Glutamatergic neuron (in vitro differentiated cells): ENCODE results near the gene SHOX. TPM values are rescaled to one million over a fixed set of nuclear protein-coding genes. Genes with fewer than 3 reads are reported as not detected.

Experiments used
- DNase-seq: peaks from one replicate; pipeline ENCODE4 v3.0.0; 2022
- H3K27ac Mint-ChIP-seq: one replicate; pipeline ENCODE4 v1.8.0; 2020; ENCODE audit warnings: mild to moderate bottlenecking, mixed read lengths, inconsistent platforms; ENCODE audit not compliant: unreplicated experiment
- H3K27me3 Mint-ChIP-seq: one replicate; pipeline ENCODE4 v1.8.0; 2020; ENCODE audit warnings: mild to moderate bottlenecking, moderate library complexity, mixed read lengths, inconsistent platforms; ENCODE audit not compliant: unreplicated experiment
- H3K36me3 Mint-ChIP-seq: one replicate; pipeline ENCODE4 v1.8.0; 2020; ENCODE audit warnings: mild to moderate bottlenecking, mixed read lengths, inconsistent platforms; ENCODE audit not compliant: unreplicated experiment
- H3K4me1 Mint-ChIP-seq: one replicate; pipeline ENCODE4 v1.8.0; 2020; ENCODE audit warnings: mild to moderate bottlenecking, low read depth, mixed read lengths, inconsistent platforms; ENCODE audit not compliant: unreplicated experiment
- H3K4me3 Mint-ChIP-seq: one replicate; pipeline ENCODE4 v1.8.0; 2020; ENCODE audit warnings: mild to moderate bottlenecking, mixed read lengths, inconsistent platforms; ENCODE audit not compliant: unreplicated experiment
- H3K9me3 Mint-ChIP-seq: one replicate; pipeline ENCODE4 v1.8.0; 2020; ENCODE audit warnings: mild to moderate bottlenecking, moderate library complexity, mixed read lengths, inconsistent platforms; ENCODE audit not compliant: unreplicated experiment
- CTCF ChIP-seq: fragments of 200-600 bp; sonication (generic); IDR thresholded peaks from one replicate; pipeline ENCODE4 v1.5.0; 2021; ENCODE audit not compliant: partially characterized antibody, unreplicated experiment
- total RNA-seq: library from RNA; stranded (reverse); fragmentation: NEBNext Ultra II Directional; extraction: Animal tissue kit (Norgen Biotek cat#: 25700); gene quantifications from one replicate; pipeline ENCODE4 v1.2.1, GENCODE V29; 2021; ENCODE audit not compliant: unreplicated experiment

SHOX gene
- total RNA-seq, 1 donor from 2014 or later, result 0.22 TPM

GRCh38 chrX:682892-683291 is 52.3 kb downstream of the SHOX start:
- peaks cover 6% of the 10 kb centered on the region for H3K9me3 Mint-ChIP-seq
- no peaks in the 10 kb centered on the region for H3K4me1 Mint-ChIP-seq
- TF ChIP-seq CTCF, result no peak
- peaks cover 15% of the 10 kb centered on the region for H3K27me3 Mint-ChIP-seq
- H3K27ac Mint-ChIP-seq, result no peak overlapping the region
- no peak for DNase-seq
- no peaks in the 10 kb centered on the region for H3K36me3 Mint-ChIP-seq
- no peak overlapping the region for H3K4me3 Mint-ChIP-seq

GRCh38 chrX:683576-683975 is 53.0 kb downstream of the SHOX start:
- no peak for TF ChIP-seq CTCF
- peaks cover 7% of the 10 kb centered on the region for H3K9me3 Mint-ChIP-seq
- DNase-seq, result no peak
- no peak overlapping the region for H3K27ac Mint-ChIP-seq
- H3K4me1 Mint-ChIP-seq, result no peaks in the 10 kb centered on the region
- H3K27me3 Mint-ChIP-seq, result peaks cover 15% of the 10 kb centered on the region
- no peak overlapping the region for H3K4me3 Mint-ChIP-seq
- H3K36me3 Mint-ChIP-seq, result no peaks in the 10 kb centered on the region

- H3K4me3 Mint-ChIP-seq, result no peak overlapping the region
- H3K4me1 Mint-ChIP-seq, result no peaks in the 10 kb centered on the region
- H3K27ac Mint-ChIP-seq, result no peak overlapping the region
- peaks cover 7% of the 10 kb centered on the region for H3K9me3 Mint-ChIP-seq
- TF ChIP-seq CTCF, result no peak
- H3K36me3 Mint-ChIP-seq, result no peaks in the 10 kb centered on the region
- DNase-seq, result no peak
- peaks cover 8% of the 10 kb centered on the region for H3K27me3 Mint-ChIP-seq
These were observed 54.8 kb downstream of the SHOX start for GRCh38 chrX:685120-686032.

- Mint-ChIP-seq H3K27ac (no peak overlapping the region), H3K4me1 (no peaks in the 10 kb centered on the region), H3K36me3 (no peaks in the 10 kb centered on the region), H3K4me3 (no peak overlapping the region), H3K9me3 (peaks cover 3% of the 10 kb centered on the region), H3K27me3 (no peaks in the 10 kb centered on the region)
- no peak for TF ChIP-seq CTCF
- no peak for DNase-seq
These were observed 59.4 kb downstream of the SHOX start for GRCh38 chrX:689983-690382.

- Mint-ChIP-seq H3K27me3 (no peaks in the 10 kb centered on the region), H3K9me3 (peaks cover 1% of the 10 kb centered on the region), H3K4me1 (no peaks in the 10 kb centered on the region), H3K36me3 (no peaks in the 10 kb centered on the region), H3K4me3 (no peak overlapping the region), H3K27ac (no peak overlapping the region)
- no peak for TF ChIP-seq CTCF
- no peak for DNase-seq
These were observed 64.2 kb downstream of the SHOX start for GRCh38 chrX:694800-695199.
